Mesendoderm (in vitro differentiated cells): ENCODE results near the gene KCNIP2.
"Not testable (repeated sequence)": the region's sequence is repeated elsewhere in the genome, so short reads cannot be mapped to it uniquely, and the experiment has no call there.

Source experiments
- DNase-seq: peaks from one replicate; pipeline ENCODE4 v3.0.0; 2013
- H2AK5ac ChIP-seq: 2 replicates; pipeline ENCODE4 v1.6.1; 2013; ENCODE audit warnings: low read length, inconsistent platforms
- H2BK120ac ChIP-seq: 2 replicates; pipeline ENCODE4 v1.6.1; 2013; ENCODE audit warnings: low read depth, mild to moderate bottlenecking, low read length, moderate library complexity, mixed read lengths
- H2BK15ac ChIP-seq: replicated peaks from 2 replicates; pipeline ENCODE4 v1.6.1; 2013; ENCODE audit warnings: low read depth, mild to moderate bottlenecking, moderate library complexity
- H2BK5ac ChIP-seq: 2 replicates; pipeline ENCODE4 v1.6.1; 2013; ENCODE audit warnings: low read length, inconsistent platforms
- H3K18ac ChIP-seq: 2 replicates; pipeline ENCODE4 v1.6.1; 2013; ENCODE audit warnings: mild to moderate bottlenecking, low read length, mixed read lengths
- H3K23ac ChIP-seq: one replicate; pipeline ENCODE4 v1.6.1; 2013; ENCODE audit warnings: low read length
- H3K27ac ChIP-seq: 2 replicates; pipeline ENCODE4 v1.5.1; 2013; ENCODE audit warnings: low read depth, mild to moderate bottlenecking, inconsistent platforms, low read length, moderate library complexity
- H3K27me3 ChIP-seq: 2 replicates; pipeline ENCODE4 v1.6.1; 2013; ENCODE audit warnings: low read length, control low read depth, mild to moderate bottlenecking, inconsistent platforms; ENCODE audit not compliant: insufficient read depth, poor library complexity
- H3K36me3 ChIP-seq: 2 replicates; pipeline ENCODE4 v1.6.1; 2013; ENCODE audit warnings: low read length, inconsistent platforms; ENCODE audit not compliant: control insufficient read depth, insufficient read depth
- H3K4ac ChIP-seq: one replicate; pipeline ENCODE4 v1.6.1; 2013; ENCODE audit warnings: low read depth, mild to moderate bottlenecking, low read length, moderate library complexity
- H3K4me1 ChIP-seq: 2 replicates; pipeline ENCODE4 v1.6.1; 2013; ENCODE audit warnings: low read depth, low read length, inconsistent platforms; ENCODE audit not compliant: control insufficient read depth
- H3K4me2 ChIP-seq: 2 replicates; pipeline ENCODE4 v1.6.1; 2013; ENCODE audit warnings: low read length
- H3K4me3 ChIP-seq: 2 replicates; pipeline ENCODE4 v1.5.1; 2013; ENCODE audit warnings: mild to moderate bottlenecking, low read length
- H3K56ac ChIP-seq: one replicate; pipeline ENCODE4 v1.6.1; 2013; ENCODE audit warnings: low read length
- H3K79me1 ChIP-seq: 2 replicates; pipeline ENCODE4 v1.6.1; 2013; ENCODE audit warnings: low read length, inconsistent platforms
- H3K79me2 ChIP-seq: 2 replicates; pipeline ENCODE4 v1.6.1; 2013; ENCODE audit warnings: mild to moderate bottlenecking, low read length; ENCODE audit not compliant: control insufficient read depth, insufficient read depth
- H3K9ac ChIP-seq: 2 replicates; pipeline ENCODE4 v1.6.1; 2013; ENCODE audit warnings: low read length, inconsistent platforms
- H4K5ac ChIP-seq: one replicate; pipeline ENCODE4 v1.6.1; 2013; ENCODE audit warnings: low read length
- H4K8ac ChIP-seq: one replicate; pipeline ENCODE4 v1.6.1; 2013; ENCODE audit warnings: low read depth, mild to moderate bottlenecking, control low read depth, low read length, moderate library complexity
- WGBS: extraction: QIAGEN DNeasy Blood & Tissue Kit; methylation state at CpG from one replicate; pipeline ENCODE4 v1.1.7; 2013; ENCODE audit warnings: low lambda C conversion rate, missing lambda C conversion rate; ENCODE audit not compliant: insufficient coverage; ENCODE audit errors: extremely low coverage; 5-methylcytosine and 5-hydroxymethylcytosine counted together

The KCNIP2 gene

GRCh38 chr10:101807158-101807557 is 36.4 kb downstream of the KCNIP2 start:
- Histone ChIP-seq H2BK15ac (no peak overlapping the region), H3K4ac (no peak overlapping the region), H3K56ac (no peak overlapping the region), H3K79me1 (peaks cover 2% of the 10 kb centered on the region), H3K9ac (no peak overlapping the region), H3K27ac (no peak overlapping the region), H2AK5ac (no peak overlapping the region), H3K36me3 (peaks cover 6% of the 10 kb centered on the region), H3K79me2 (peaks cover 6% of the 10 kb centered on the region), H3K27me3 (no peaks in the 10 kb centered on the region), H3K18ac (no peak overlapping the region), H4K8ac (no peak overlapping the region), H4K5ac (no peak overlapping the region), H2BK5ac (no peak overlapping the region), H3K4me1 (no peaks in the 10 kb centered on the region), H3K4me2 (no peak overlapping the region), H2BK120ac (no peak overlapping the region), H3K4me3 (no peak overlapping the region), H3K23ac (no peak overlapping the region)
- no CpG with 5 or more reads among the region's 1 CpG for WGBS
- no peak for DNase-seq

- Histone ChIP-seq H3K18ac (no peak overlapping the region), H2BK120ac (no peak overlapping the region), H3K4me1 (no peaks in the 10 kb centered on the region), H3K27ac (no peak overlapping the region), H3K79me2 (peaks cover 2% of the 10 kb centered on the region), H3K56ac (no peak overlapping the region), H3K9ac (no peak overlapping the region), H4K8ac (no peak overlapping the region), H3K27me3 (no peaks in the 10 kb centered on the region), H3K4me3 (no peak overlapping the region), H2BK15ac (no peak overlapping the region), H3K4ac (no peak overlapping the region), H3K79me1 (peaks cover 7% of the 10 kb centered on the region), H2AK5ac (no peak overlapping the region), H4K5ac (no peak overlapping the region), H3K4me2 (no peak overlapping the region), H2BK5ac (no peak overlapping the region), H3K23ac (no peak overlapping the region), H3K36me3 (peaks cover 13% of the 10 kb centered on the region)
- 100% methylated on average over 1 of the region's 4 CpGs for WGBS
- DNase-seq: no peak
Observed at GRCh38 chr10:101803511-101803910, 40.1 kb downstream of the KCNIP2 start.

GRCh38 chr10:101797403-101798059 is 46.1 kb downstream of the KCNIP2 start:
- WGBS: no CpG with 5 or more reads among the region's 4 CpGs
- H3K27me3 ChIP-seq: no peaks in the 10 kb centered on the region
- no peak overlapping the region for H2BK5ac ChIP-seq
- H3K56ac ChIP-seq: no peak overlapping the region
- H2BK15ac ChIP-seq: no peak overlapping the region
- peaks cover 2% of the 10 kb centered on the region for H3K79me2 ChIP-seq
- no peak overlapping the region for H4K5ac ChIP-seq
- H3K9ac ChIP-seq: no peak overlapping the region
- no peak overlapping the region for H2AK5ac ChIP-seq
- H4K8ac ChIP-seq: no peak overlapping the region
- H3K4me1 ChIP-seq: no peaks in the 10 kb centered on the region
- H3K79me1 ChIP-seq: peaks cover 5% of the 10 kb centered on the region
- no peak overlapping the region for H2BK120ac ChIP-seq
- H3K23ac ChIP-seq: no peak overlapping the region
- no peak for DNase-seq
- no peak overlapping the region for H3K27ac ChIP-seq
- H3K4me2 ChIP-seq: no peak overlapping the region
- no peak overlapping the region for H3K18ac ChIP-seq
- no peak overlapping the region for H3K4ac ChIP-seq
- no peak overlapping the region for H3K4me3 ChIP-seq
- H3K36me3 ChIP-seq: peaks cover 19% of the 10 kb centered on the region

- H3K56ac ChIP-seq: no peak overlapping the region
- H3K79me2 ChIP-seq: no peaks in the 10 kb centered on the region
- H3K18ac ChIP-seq: no peak overlapping the region
- WGBS: no CpG with 5 or more reads among the region's 12 CpGs
- H2BK15ac ChIP-seq: no peak overlapping the region
- H2BK120ac ChIP-seq: no peak overlapping the region
- peaks cover 12% of the 10 kb centered on the region for H3K36me3 ChIP-seq
- H3K4ac ChIP-seq: no peak overlapping the region
- no peak for DNase-seq
- H3K4me3 ChIP-seq: no peak overlapping the region
- H4K8ac ChIP-seq: no peak overlapping the region
- no peak overlapping the region for H4K5ac ChIP-seq
- H3K79me1 ChIP-seq: no peaks in the 10 kb centered on the region
- no peak overlapping the region for H3K23ac ChIP-seq
- no peaks in the 10 kb centered on the region for H3K4me1 ChIP-seq
- no peak overlapping the region for H3K9ac ChIP-seq
- no peak overlapping the region for H2BK5ac ChIP-seq
- no peak overlapping the region for H3K27ac ChIP-seq
- H3K4me2 ChIP-seq: no peak overlapping the region
- H3K27me3 ChIP-seq: no peaks in the 10 kb centered on the region
- no peak overlapping the region for H2AK5ac ChIP-seq
Observed at GRCh38 chr10:101793526-101793925, 50.1 kb downstream of the KCNIP2 start.

- H2BK5ac ChIP-seq: no peak overlapping the region
- no peaks in the 10 kb centered on the region for H3K79me1 ChIP-seq
- H3K9ac ChIP-seq: no peak overlapping the region
- H3K27ac ChIP-seq: no peak overlapping the region
- H4K5ac ChIP-seq: no peak overlapping the region
- DNase-seq: no peak
- H3K23ac ChIP-seq: no peak overlapping the region
- WGBS: no CpG with 5 or more reads among the region's 7 CpGs
- peaks cover 6% of the 10 kb centered on the region for H3K36me3 ChIP-seq
- H2BK15ac ChIP-seq: no peak overlapping the region
- no peak overlapping the region for H3K4me2 ChIP-seq
- no peak overlapping the region for H4K8ac ChIP-seq
- no peaks in the 10 kb centered on the region for H3K79me2 ChIP-seq
- H3K4me1 ChIP-seq: no peaks in the 10 kb centered on the region
- no peak overlapping the region for H3K4ac ChIP-seq
- no peak overlapping the region for H3K4me3 ChIP-seq
- no peak overlapping the region for H2BK120ac ChIP-seq
- no peak overlapping the region for H3K18ac ChIP-seq
- H3K27me3 ChIP-seq: no peaks in the 10 kb centered on the region
- H2AK5ac ChIP-seq: no peak overlapping the region
- no peak overlapping the region for H3K56ac ChIP-seq
Observed at GRCh38 chr10:101789686-101790085, 53.9 kb downstream of the KCNIP2 start.

- not testable (repeated sequence) for H3K4ac ChIP-seq, H2BK15ac ChIP-seq, H3K36me3 ChIP-seq, H3K23ac ChIP-seq, H2AK5ac ChIP-seq, H4K5ac ChIP-seq, H3K56ac ChIP-seq, H3K4me2 ChIP-seq, H3K27ac ChIP-seq, H4K8ac ChIP-seq, H3K79me1 ChIP-seq, H3K4me3 ChIP-seq, H2BK5ac ChIP-seq, H2BK120ac ChIP-seq, H3K4me1 ChIP-seq, H3K79me2 ChIP-seq, H3K18ac ChIP-seq, H3K9ac ChIP-seq, DNase-seq, H3K27me3 ChIP-seq
- no CpG with 5 or more reads among the region's 9 CpGs for WGBS
Observed at GRCh38 chr10:101789231-101789630, 54.4 kb downstream of the KCNIP2 start.
